IPS-18a (cell line): ENCODE data around the gene UBE2E2.

Experiments
- H3K27ac ChIP-seq: one replicate; pipeline ENCODE4 v1.5.1; 2013; ENCODE audit warnings: low read length
- H3K27me3 ChIP-seq: one replicate; pipeline ENCODE4 v1.6.1; 2013; ENCODE audit warnings: mild to moderate bottlenecking, low read length; ENCODE audit not compliant: control insufficient read depth, insufficient read depth
- H3K36me3 ChIP-seq: one replicate; pipeline ENCODE4 v1.6.1; 2013; ENCODE audit warnings: low read depth, low read length; ENCODE audit not compliant: control insufficient read depth
- H3K4me1 ChIP-seq: one replicate; pipeline ENCODE4 v1.6.1; 2013; ENCODE audit warnings: low read depth, low read length; ENCODE audit not compliant: control insufficient read depth
- H3K4me3 ChIP-seq: one replicate; pipeline ENCODE4 v1.5.1; 2013; ENCODE audit warnings: low read length
- H3K9ac ChIP-seq: one replicate; pipeline ENCODE4 v1.6.1; 2013; ENCODE audit warnings: mild to moderate bottlenecking, low read length, moderate library complexity
- H3K9me3 ChIP-seq: one replicate; pipeline ENCODE4 v1.6.1; 2013; ENCODE audit warnings: low read depth, low read length; ENCODE audit not compliant: control insufficient read depth

Gene UBE2E2

GRCh38 chr3:23292432-23292831 lies 89.3 kb downstream of the UBE2E2 start:
- Histone ChIP-seq H3K4me3 (no peak overlapping the region), H3K36me3 (no peaks in the 10 kb centered on the region), H3K27ac (no peak overlapping the region), H3K4me1 (peaks cover 12% of the 10 kb centered on the region), H3K9me3 (no peaks in the 10 kb centered on the region), H3K9ac (no peak overlapping the region), H3K27me3 (no peaks in the 10 kb centered on the region)

GRCh38 chr3:23294770-23295387 lies 91.8 kb downstream of the UBE2E2 start:
- no peak overlapping the region for H3K9ac ChIP-seq
- no peaks in the 10 kb centered on the region for H3K9me3 ChIP-seq
- no peak overlapping the region for H3K4me3 ChIP-seq
- H3K27ac ChIP-seq = no peak overlapping the region
- no peaks in the 10 kb centered on the region for H3K36me3 ChIP-seq
- no peaks in the 10 kb centered on the region for H3K27me3 ChIP-seq
- H3K4me1 ChIP-seq = no peaks in the 10 kb centered on the region

- H3K9me3 ChIP-seq = no peaks in the 10 kb centered on the region
- no peaks in the 10 kb centered on the region for H3K27me3 ChIP-seq
Measured at GRCh38 chr3:23301819-23302218, 98.7 kb downstream of the UBE2E2 start.

GRCh38 chr3:23302271-23302670 lies 99.1 kb downstream of the UBE2E2 start:
- no peak overlapping the region for H3K9ac ChIP-seq
- no peaks in the 10 kb centered on the region for H3K4me1 ChIP-seq
- no peaks in the 10 kb centered on the region for H3K36me3 ChIP-seq
- H3K27me3 ChIP-seq = no peaks in the 10 kb centered on the region
- H3K27ac ChIP-seq = no peak overlapping the region
- H3K9me3 ChIP-seq = no peaks in the 10 kb centered on the region
- no peak overlapping the region for H3K4me3 ChIP-seq

More at GRCh38 chr3:23301819-23302218, 98.7 kb downstream of the UBE2E2 start:
- H3K27ac ChIP-seq = no peak overlapping the region
- H3K36me3 ChIP-seq = no peaks in the 10 kb centered on the region
- H3K9ac ChIP-seq = no peak overlapping the region
- H3K4me3 ChIP-seq = no peak overlapping the region
- H3K4me1 ChIP-seq = no peaks in the 10 kb centered on the region

GRCh38 chr3:23303601-23304217 lies 100.6 kb downstream of the UBE2E2 start:
- no peaks in the 10 kb centered on the region for H3K4me1 ChIP-seq
- H3K9ac ChIP-seq = no peak overlapping the region
- H3K27ac ChIP-seq = no peak overlapping the region
- no peaks in the 10 kb centered on the region for H3K9me3 ChIP-seq
- H3K36me3 ChIP-seq = no peaks in the 10 kb centered on the region
- H3K27me3 ChIP-seq = no peaks in the 10 kb centered on the region
- H3K4me3 ChIP-seq = no peak overlapping the region

GRCh38 chr3:23304424-23304823 lies 101.3 kb downstream of the UBE2E2 start:
- no peaks in the 10 kb centered on the region for H3K36me3 ChIP-seq

GRCh38 chr3:23308986-23309625 lies 106.0 kb downstream of the UBE2E2 start:
- Histone ChIP-seq H3K27ac (no peak overlapping the region), H3K4me3 (no peak overlapping the region), H3K9ac (no peak overlapping the region), H3K27me3 (no peaks in the 10 kb centered on the region), H3K4me1 (no peaks in the 10 kb centered on the region), H3K36me3 (no peaks in the 10 kb centered on the region), H3K9me3 (no peaks in the 10 kb centered on the region)

More at GRCh38 chr3:23304424-23304823, 101.3 kb downstream of the UBE2E2 start:
- no peak overlapping the region for H3K27ac ChIP-seq
- H3K9ac ChIP-seq = no peak overlapping the region
- H3K27me3 ChIP-seq = no peaks in the 10 kb centered on the region
- no peak overlapping the region for H3K4me3 ChIP-seq
- H3K9me3 ChIP-seq = no peaks in the 10 kb centered on the region
- no peaks in the 10 kb centered on the region for H3K4me1 ChIP-seq

GRCh38 chr3:23312866-23313265 lies 109.7 kb downstream of the UBE2E2 start:
- no peaks in the 10 kb centered on the region for H3K27me3 ChIP-seq
- no peaks in the 10 kb centered on the region for H3K9me3 ChIP-seq
- H3K9ac ChIP-seq = no peak overlapping the region
- H3K4me1 ChIP-seq = no peaks in the 10 kb centered on the region
- no peak overlapping the region for H3K27ac ChIP-seq
- H3K4me3 ChIP-seq = no peak overlapping the region
- H3K36me3 ChIP-seq = no peaks in the 10 kb centered on the region

GRCh38 chr3:23314981-23315762 lies 112.0 kb downstream of the UBE2E2 start:
- no peak overlapping the region for H3K4me3 ChIP-seq
- no peaks in the 10 kb centered on the region for H3K4me1 ChIP-seq
- H3K27ac ChIP-seq = no peak overlapping the region
- H3K36me3 ChIP-seq = no peaks in the 10 kb centered on the region
- no peak overlapping the region for H3K9ac ChIP-seq
- no peaks in the 10 kb centered on the region for H3K27me3 ChIP-seq
- no peaks in the 10 kb centered on the region for H3K9me3 ChIP-seq

GRCh38 chr3:23316924-23317323 lies 113.8 kb downstream of the UBE2E2 start:
- H3K9me3 ChIP-seq = no peaks in the 10 kb centered on the region
- no peak overlapping the region for H3K4me3 ChIP-seq
- no peak overlapping the region for H3K9ac ChIP-seq
- H3K27ac ChIP-seq = no peak overlapping the region
- H3K36me3 ChIP-seq = no peaks in the 10 kb centered on the region
- no peaks in the 10 kb centered on the region for H3K4me1 ChIP-seq
- no peaks in the 10 kb centered on the region for H3K27me3 ChIP-seq
